NCI-H146 (cell line): ENCODE results near the gene DOLK.
"Not testable (repeated sequence)": the region's sequence is repeated elsewhere in the genome, so short reads cannot be mapped to it uniquely, and the experiment has no call there.

Experiments used
- DNase-seq: peaks from one replicate; lab custom pipeline; 2025; lab: John Stamatoyannopoulos, UW

DOLK gene

DNA sequence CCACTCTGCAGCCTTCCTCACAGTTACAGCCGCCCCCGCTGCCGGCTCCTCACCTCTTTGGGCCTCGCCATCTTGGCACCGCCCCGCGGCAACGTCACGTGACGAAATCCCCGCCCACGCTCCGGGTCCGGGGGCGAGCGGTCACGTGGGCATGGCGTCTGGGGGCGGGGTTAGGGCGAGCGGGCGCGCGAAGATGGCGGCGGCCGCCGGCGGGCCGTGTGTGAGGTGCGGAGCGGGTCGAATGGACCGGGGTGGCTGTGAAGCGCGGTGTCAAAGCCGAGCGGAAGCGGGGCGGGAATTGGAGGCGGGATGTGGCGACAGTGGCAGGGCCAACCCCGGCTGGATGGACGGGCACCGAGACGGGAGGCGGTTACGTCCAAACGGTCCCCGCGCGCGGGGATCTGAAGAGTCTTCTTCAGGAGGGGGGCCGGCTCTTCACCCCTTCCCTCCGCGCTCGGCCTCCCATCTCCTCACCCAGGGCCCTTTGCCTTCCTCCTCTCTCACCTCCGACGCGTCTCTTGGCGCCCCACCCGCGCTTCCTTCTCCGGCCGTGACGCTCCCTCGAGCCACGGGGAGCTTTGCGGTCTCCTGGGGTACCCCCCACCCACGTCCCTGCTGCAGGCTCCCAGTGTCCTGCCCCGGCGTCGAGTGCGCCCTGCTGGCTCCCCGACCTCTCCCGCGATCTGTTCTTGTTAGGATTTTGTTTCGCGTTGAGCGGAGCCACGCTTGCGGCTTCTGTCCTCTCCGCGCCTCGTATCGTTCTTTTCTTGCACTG lies at the start of gene DOLK, which contains the start of gene NUP188:
Gene DOLK (minus strand): TSS at position 77 of the 775 bp plus-strand sequence. CDS start 300 bp downstream, outside the sequence.
Gene NUP188 (plus strand): TSS at position 173 of the 775 bp plus-strand sequence. CDS start 21 bp downstream, at position 194.
- peak; percentile 90 for DNase-seq

DNA sequence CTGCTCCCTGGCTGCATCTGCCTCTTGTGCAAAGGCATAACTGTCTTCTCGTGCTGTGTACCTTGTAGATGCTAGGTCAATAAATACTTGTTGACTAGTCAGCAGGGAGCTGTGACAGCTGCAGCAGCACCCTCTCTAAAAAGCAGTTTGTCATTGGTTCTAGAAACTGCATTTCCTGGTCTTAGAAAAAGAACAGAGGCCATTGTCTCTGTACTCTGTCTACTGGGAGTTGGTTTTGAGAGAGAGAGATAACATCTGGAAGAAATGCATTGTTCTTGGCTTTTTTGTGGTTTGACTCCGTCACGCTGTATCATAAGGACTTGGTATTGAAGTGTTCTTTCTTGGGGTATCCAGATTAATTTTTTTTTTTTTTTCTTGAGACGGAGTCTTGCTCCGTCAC lies 48.4 kb upstream of the DOLK start:
- DNase-seq: peak; percentile 32

DNA sequence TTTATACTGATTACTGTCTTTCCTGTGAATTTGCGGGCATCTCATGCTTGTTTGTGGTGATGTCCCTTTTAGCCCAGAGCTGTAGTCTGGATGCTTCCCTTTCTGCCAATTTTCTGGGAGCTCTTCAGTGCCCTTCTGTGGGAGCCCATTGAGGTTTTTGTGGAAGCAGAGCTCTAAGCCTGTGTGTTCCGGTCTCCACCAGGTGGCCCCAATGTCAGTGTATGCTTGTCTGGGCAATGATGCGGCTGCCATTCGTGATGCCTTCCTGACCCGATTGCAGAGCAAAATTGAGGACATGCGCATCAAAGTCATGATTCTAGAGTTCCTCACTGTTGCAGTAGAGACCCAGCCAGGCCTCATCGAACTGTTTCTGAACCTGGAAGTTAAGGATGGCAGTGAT lies 45.6 kb upstream of the DOLK start:
- DNase-seq: no peak

DNA sequence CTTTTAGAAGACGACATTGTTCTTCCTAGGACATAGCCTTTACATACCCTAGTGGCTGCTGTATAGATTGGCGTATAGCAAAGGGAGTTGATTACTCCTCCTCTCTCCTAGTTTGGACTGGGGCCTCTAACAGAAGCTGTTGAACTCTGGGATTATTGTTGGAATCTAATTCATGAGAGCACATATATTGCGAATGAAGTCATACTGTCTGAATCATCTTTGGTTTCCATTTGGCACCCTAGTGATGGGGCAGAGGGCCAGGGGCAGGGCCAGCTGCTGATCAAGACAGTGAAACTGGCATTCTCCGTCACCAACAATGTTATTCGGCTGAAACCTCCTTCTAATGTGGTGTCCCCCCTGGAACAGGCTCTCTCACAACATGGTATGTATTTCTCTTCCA lies 40.4 kb upstream of the DOLK start:
- DNase-seq: no peak

DNA sequence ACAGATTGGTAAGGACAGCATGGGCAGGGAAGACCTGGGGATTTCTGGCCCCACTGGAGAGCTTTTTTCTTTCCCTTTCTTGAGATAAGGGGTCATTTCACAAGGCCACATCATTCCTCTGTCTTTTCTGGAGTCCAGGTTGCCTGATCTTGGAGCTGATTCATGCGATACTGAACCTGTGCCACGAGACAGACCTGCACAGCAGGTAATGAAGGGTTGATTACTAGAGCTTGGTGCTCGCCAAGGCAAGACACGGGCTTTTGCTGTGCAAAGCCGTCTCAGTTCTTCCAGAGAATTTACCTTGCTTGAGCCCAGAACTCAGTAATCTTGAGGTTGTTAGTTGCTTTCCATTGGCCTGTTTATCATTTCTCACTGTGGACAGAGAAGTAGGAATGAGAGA lies 39.3 kb upstream of the DOLK start:
- DNase-seq: no peak

DNA sequence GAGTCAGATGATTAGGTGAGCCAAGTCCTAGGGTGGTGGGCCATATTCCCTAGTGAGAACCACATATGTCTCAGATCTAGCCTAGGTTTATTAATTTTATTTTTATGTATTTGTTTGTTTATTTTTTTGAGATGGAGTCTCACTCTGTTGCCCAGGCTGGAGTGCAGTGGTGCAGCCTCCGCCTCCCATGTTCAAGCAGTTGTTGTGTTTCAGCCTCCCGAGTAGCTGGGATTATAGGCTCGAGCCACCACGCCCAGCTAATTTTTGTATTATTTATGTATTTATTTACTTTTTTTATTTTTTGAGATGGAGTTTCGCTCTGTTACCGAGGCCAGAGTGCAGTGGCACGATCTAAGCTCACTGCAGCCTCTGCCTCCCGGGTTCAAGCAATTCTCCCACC lies 36.1 kb upstream of the DOLK start:
- DNase-seq: no peak

DNA sequence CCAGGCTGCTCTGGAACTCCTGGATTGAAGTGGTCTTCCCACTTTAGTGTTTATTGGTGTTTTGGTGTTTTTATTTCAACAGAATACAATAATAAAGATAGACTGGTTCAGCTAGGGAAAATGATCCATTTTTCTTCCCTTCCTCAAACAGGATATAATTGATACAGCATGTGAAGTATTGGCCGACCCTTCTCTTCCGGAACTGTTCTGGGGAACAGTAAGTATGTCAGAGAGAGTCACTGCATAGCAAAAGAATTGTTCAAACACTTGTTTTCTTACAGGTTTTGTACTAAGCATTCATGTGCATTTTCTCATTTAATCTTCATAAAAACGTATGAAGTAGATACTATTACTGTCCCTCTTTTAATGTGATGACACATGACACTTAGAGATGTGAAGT lies 31.7 kb upstream of the DOLK start:
- DNase-seq: no peak

DNA sequence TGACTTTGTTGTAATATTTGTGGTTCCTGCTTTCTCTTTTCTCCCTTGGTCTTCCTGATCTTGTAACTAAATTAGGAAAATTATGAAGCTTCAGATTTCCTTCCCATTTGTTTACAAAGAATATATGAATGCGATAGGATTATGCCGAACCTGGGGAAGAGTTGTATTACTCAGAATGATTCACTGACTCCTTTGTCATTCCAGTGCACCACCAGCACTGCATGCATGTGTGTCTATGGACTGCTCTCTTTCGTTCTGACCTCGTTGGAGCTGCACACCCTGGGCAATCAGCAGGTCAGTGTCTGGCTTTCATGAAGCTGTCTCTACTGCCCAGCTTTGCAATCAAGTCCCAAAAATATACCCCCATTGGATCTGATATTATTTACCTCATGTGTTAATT lies 25.6 kb upstream of the DOLK start:
- no peak for DNase-seq

DNA sequence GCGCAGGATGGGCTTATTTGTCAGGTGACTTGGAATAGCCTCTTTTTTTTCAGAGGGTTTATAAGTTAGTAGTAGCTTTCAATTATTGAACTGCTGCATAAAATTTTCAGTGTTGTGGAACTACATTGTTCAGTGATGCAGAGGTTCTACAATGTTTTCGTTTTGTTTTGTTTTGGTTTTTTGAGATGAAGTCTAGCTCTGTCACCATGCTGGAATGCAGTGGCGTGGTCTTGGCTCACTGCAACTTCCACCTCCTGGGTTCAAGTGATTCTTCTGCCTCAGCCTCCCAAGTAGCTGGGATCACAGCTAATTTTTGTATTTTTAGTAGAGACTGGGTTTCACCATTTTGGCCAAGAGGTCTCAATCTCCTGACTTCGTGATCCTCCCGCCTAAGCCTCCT lies 22.1 kb upstream of the DOLK start:
- no peak for DNase-seq

DNA sequence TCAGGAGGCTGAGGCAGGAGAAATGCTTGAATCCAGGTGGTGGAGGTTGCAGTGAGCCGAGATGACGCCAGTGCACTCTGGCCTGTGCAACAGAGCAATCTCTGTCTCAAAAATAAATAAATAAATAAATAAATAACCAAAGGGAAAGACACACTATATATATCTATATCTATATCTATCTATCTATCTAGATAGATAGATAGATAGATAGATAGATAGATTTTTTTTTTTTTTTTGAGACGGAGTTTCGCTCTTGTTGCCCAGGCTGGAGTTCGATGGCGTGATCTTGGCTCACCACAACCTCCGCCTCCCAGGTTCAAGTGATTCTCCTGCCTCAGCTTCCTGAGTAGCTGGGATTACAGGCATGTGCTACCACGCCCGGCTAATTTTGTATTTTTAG lies 14.0 kb upstream of the DOLK start:
- DNase-seq: not testable (repeated sequence)

DNA sequence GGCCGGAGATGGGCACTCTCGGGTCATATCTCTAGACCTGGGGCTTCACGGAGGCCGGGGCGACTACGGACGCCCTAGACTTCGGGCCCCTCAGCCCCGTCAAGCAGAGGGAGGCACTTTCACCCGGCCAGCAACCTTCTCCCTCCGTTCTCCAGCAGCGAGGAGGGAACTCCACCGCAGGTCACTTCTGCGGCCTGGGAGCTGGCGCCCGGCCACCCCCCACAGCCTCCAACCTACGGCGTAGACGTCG lies 201 bp downstream of the DOLK start:
- DNase-seq: no peak

DNA sequence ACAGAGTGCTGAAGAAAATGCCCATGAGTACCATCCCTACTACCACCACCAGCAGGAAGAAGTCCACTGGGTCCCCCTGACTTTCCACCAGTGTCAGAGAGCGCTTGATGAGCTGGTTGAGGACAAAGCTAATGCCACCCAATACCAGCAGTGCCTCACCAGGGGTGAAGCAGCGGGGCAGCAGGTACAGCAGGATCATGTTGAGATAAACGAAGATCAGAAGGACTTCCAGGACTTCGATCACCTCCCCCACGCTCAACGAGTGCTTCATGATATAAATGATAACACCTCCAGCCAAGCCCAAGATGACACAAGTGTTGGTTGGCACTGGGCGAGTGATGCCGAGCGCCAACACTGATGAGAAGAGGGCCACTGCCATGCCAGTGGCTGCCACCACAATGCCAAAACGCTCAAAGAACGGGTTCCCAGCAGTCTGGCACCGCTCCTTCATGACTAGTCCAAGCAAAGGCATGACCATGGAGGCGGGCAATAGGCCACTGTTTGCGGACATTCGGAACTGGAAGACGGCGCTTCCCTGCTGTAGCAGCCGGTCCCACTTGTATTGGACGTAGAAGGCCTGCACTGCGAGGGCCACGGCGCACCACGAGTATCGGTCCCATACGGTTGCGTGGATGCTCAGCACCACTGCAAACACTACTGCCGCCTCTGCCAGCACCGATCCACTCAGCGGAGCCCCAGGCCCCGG lies 679 bp downstream of the DOLK start:
- DNase-seq: peak; percentile 44

DNA sequence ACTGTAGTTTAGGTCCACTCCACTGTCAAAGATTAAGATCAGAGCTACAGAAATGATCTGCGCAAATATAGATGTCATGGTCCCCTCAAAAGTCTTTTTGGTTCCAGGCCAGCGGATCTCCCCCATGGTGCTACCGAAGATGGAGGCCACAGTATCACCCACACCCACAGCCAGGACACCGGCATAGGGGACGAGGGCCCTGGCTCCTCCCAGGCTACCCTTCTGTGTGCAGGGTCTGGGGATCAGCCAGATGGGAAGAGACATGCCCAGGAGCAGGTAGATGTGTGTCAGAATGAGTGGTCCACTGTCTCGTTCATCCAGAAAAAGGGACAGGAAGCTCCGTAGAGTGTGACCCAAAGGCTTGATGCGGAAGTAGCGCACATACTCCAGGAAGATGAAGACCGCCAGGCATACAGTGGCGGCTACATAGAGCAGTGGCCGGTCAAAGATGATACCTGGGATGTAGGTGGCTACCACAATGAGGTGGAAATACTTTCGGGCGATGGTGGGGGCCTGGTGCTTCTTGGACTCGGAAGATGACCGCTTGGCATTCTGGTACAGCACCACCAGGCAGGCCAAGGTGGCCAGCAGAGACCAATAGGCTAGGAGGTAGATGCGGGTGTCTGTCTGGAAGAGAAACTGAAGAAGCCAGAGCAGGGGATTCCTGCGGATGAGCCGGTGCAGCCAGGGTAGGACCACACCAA lies 1.5 kb downstream of the DOLK start:
- no peak for DNase-seq

DNA sequence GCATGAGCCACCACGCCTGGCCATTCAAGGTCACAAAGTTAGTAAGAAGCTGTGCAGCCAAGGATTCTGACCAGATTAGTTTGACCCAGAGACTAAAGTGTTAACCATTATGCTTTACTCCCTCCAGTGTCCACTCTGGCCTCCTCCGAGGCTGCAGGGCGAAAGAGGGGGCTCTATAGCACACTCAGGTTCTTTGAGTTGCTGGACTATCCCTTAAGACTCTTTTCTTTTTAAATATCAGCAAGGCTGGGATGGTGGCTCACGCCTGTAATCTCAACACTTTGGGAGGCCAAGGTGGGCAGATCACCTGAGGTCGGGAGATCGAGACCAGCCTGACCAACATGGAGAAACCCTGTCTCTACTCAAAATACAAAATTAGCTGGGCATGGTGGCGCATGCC lies 2.4 kb downstream of the DOLK start:
- not testable (repeated sequence) for DNase-seq

DNA sequence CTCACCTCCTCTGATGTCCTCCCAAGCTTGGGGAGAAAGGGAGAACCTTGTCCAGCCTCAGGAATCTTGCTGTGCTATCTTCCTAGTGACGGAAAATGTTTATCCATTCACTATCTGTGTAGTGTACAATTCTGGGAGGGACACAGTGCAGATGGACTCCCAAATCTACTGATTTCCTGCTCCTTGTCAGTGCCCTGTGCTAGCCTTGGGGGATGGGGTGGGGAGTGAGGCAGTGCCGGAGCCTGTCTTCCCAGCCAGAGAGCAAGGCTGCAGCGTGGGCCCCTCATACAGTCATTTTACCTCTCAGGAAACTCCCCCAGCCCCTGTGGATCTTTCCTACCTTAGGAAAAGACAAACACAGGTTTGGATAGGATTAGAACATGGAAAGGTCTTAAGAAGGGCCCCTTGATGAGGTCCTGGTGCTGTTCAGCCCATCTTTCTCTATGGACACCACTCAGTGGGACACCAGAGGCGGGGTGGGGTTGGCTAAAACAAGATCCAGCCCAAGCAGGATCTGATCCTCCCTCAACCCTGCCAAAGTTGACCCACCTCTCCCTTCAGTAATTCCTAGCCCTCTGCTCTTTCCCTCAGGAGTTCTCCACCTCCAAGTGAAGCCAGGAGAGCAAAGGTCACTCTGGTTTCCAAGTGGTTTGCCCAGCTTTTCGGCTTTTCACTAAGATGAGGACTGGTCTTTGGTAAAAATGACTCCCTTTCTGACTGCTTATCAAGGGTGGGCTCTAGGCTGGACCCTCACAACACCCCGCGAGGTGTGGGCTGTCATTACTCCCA lies 3.4 kb downstream of the DOLK start:
- DNase-seq: no peak

DNA sequence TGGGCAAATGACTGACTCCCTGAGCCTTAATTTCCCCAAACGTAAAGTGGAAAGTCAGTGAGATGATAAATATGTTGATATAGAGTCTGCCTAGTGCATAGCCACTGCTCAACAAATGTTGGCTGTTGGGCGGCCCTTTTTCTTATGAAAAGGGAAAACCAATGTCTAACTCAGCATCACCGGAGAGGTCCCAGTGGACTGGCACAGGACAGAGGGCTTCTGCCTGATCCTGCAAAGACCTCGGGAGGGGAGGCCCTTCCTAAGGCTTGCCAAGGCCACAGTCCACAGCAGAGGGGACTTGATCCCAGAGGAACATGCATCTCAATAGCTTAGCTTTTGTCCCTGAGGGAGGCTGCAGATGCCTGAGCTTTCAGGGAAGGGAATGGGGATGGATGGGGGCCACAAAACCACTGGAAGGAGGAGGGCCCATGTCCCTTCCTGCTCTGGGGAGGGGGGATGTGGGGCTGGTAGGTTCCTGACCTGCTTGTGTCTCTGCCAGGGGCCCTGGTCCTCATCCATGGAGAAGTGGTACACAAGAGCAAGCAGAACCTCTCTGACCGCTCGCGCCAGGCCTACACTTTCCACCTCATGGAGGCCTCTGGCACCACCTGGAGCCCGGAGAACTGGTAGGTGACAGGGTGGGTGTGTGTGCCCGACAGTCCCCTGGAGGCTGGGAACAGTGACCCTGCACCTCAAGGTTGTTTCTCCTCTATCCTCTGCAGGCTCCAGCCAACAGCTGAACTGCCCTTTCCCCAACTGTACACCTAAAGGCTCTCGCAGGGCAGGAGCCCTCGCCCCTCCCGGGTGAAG lies 6.3 kb downstream of the DOLK start:
- no peak for DNase-seq

DNA sequence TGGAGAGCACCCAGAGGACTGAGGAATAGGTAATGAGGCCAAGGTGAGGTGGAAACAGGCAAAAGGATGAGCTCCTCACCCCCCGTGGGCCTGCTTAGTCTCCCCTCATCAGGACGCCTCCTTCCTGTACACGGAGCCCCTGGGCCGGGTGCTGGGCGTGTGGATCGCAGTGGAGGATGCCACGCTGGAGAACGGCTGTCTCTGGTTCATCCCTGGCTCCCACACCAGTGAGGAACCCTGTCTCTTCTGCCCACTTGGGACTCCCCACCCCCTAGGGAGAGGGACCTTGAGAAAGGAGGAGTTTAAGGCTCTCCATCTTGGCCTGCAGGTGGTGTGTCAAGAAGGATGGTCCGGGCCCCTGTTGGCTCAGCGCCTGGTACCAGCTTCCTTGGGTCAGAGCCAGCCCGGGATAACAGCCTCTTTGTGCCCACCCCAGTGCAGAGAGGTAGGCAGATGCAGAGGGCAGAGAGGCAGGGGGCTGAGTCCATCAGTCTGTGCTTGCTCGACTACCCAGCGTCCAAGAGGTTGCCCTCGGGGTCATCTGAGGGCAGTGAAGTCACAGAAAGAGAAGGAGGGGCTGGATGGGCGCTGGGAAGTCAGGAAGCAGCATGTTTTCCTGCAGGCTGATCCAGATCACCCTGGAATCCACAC lies 7.0 kb downstream of the DOLK start:
- DNase-seq: no peak

DNA sequence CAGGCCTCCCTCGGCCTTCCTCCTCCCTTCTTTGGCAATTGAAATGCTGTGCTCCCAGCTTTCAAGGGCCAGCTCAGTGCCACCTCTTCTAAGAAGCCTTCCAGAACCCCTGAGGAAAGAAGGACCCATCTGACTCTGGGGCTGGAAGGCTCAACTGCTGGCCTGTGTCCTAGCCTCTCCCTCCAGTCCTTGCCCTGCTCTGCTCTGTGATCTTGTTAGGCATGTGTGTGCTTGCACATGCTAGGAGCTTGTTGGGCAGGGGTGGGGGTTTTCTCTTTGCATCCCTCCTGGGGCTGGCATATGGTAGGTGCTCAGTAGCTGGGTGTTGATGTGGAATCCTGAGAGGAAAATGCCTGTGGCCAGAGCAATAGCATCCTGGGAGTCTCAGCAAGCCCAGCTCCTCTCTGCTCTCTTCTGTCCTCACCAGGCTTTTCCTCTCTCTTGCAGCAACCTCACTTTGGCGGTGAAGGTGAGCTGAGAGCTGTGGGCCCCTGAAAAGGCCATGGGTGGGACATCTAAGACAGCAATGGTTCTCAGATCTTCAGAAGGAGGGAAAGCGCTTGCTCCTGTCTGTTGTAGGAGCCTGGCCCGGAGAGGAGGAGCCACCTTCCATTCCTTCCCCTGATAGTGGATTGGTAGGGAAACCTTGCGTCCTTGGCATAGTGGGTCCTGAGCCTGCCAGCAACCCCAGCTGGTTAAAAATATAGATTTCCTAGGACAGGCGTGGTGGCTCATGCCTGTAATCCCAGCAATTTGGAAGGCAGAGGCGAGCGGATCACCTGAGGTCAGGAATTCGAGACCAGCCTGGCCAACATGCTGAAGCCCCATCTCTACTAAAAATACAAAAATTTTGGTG lies 9.9 kb downstream of the DOLK start:
- no peak for DNase-seq

DNA sequence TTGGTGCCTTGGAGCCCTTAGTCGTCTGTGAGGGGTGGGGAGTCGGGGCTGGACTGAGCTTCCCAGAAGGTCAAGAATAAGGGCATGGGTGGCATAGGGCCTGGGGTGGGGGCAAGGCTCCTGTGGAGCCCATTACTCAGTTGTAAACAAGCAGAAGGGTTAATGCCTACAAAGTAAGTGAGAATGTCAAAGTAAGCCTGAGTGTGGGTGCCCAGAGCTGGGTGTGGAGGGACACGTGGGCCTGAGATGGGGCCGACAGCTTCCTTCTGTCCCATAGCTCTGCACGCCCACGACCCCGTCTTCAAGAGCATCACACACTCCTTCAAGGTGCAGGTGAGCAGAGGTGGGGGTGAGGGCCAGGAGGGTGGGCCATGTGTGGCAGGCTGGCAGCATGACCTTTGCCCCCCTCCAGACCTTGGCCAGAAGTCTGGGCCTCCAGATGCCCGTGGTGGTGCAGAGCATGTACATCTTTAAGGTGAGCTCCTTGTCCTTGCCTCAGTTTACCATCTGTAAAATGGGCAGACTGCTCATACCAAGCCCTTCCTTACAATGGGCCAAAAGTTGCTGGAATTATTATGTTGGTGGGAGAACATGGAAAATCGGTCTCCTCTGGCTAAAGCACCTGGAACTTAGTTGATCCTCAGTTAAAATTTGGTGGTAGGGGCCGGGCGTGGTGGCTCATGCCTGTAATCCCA lies 11.1 kb downstream of the DOLK start:
- no peak for DNase-seq
